IPS-20b (cell line): ENCODE results near the gene ELF4.

Experiments used
- H3K27ac ChIP-seq: one replicate; pipeline ENCODE4 v1.5.1; 2013; ENCODE audit warnings: low read length
- H3K27me3 ChIP-seq: 2 replicates; pipeline ENCODE4 v1.6.1; 2013; ENCODE audit warnings: mild to moderate bottlenecking, low read length, inconsistent platforms; ENCODE audit not compliant: insufficient read depth
- H3K36me3 ChIP-seq: 2 replicates; pipeline ENCODE4 v1.6.1; 2013; ENCODE audit warnings: low read depth, mild to moderate bottlenecking, inconsistent platforms, low read length, moderate library complexity; ENCODE audit not compliant: insufficient read depth
- H3K4me1 ChIP-seq: 2 replicates; pipeline ENCODE4 v1.6.1; 2013; ENCODE audit warnings: mild to moderate bottlenecking, control low read depth, inconsistent platforms, low read length, moderate library complexity; ENCODE audit not compliant: insufficient read depth
- H3K4me3 ChIP-seq: 2 replicates; pipeline ENCODE4 v1.5.1; 2013; ENCODE audit warnings: mild to moderate bottlenecking, low read length, inconsistent platforms
- H3K9ac ChIP-seq: 2 replicates; pipeline ENCODE4 v1.6.1; 2013; ENCODE audit warnings: low read depth, mild to moderate bottlenecking, inconsistent platforms, low read length, moderate library complexity
- H3K9me3 ChIP-seq: 2 replicates; pipeline ENCODE4 v1.6.1; 2013; ENCODE audit warnings: mild to moderate bottlenecking, low read depth, low read length, inconsistent platforms; ENCODE audit not compliant: insufficient read depth

ELF4 gene

GRCh38 chrX:130111220-130112154 lies 1.2 kb upstream of the ELF4 start:
- Histone ChIP-seq H3K9me3 (no peaks in the 10 kb centered on the region), H3K9ac (no peak overlapping the region), H3K36me3 (no peaks in the 10 kb centered on the region), H3K27me3 (peaks cover 40% of the 10 kb centered on the region), H3K4me1 (no peaks in the 10 kb centered on the region), H3K27ac (no peak overlapping the region), H3K4me3 (peak overlapping the region; percentile 55; the same call in 1 of the 2 replicates)

GRCh38 chrX:130109429-130110378 lies 593 bp downstream of the ELF4 start:
- peak overlapping the region; percentile 40; the same call in 1 of the 2 replicates for H3K4me3 ChIP-seq
- no peak overlapping the region for H3K9ac ChIP-seq
- no peaks in the 10 kb centered on the region for H3K4me1 ChIP-seq
- peaks cover 40% of the 10 kb centered on the region for H3K27me3 ChIP-seq
- H3K36me3 ChIP-seq, result no peaks in the 10 kb centered on the region
- no peak overlapping the region for H3K27ac ChIP-seq
- H3K9me3 ChIP-seq, result no peaks in the 10 kb centered on the region

- Histone ChIP-seq H3K36me3 (no peaks in the 10 kb centered on the region), H3K4me1 (no peaks in the 10 kb centered on the region), H3K4me3 (no peak overlapping the region; the same call in 1 of the 2 replicates), H3K9ac (no peak overlapping the region), H3K9me3 (no peaks in the 10 kb centered on the region), H3K27ac (no peak overlapping the region), H3K27me3 (peaks cover 40% of the 10 kb centered on the region)
These were observed 1.5 kb downstream of the ELF4 start for GRCh38 chrX:130108647-130109428.

GRCh38 chrX:130106071-130106470 lies 4.2 kb downstream of the ELF4 start:
- H3K9ac ChIP-seq, result no peak overlapping the region

GRCh38 chrX:130105244-130105643 lies 5.1 kb downstream of the ELF4 start:
- Histone ChIP-seq H3K27ac (no peak overlapping the region), H3K4me1 (no peaks in the 10 kb centered on the region), H3K27me3 (peaks cover 23% of the 10 kb centered on the region), H3K9ac (no peak overlapping the region), H3K4me3 (no peak overlapping the region), H3K9me3 (no peaks in the 10 kb centered on the region), H3K36me3 (no peaks in the 10 kb centered on the region)

More at GRCh38 chrX:130106071-130106470, 4.2 kb downstream of the ELF4 start:
- no peak overlapping the region for H3K27ac ChIP-seq
- H3K4me1 ChIP-seq, result no peaks in the 10 kb centered on the region
- H3K27me3 ChIP-seq, result peaks cover 25% of the 10 kb centered on the region
- H3K36me3 ChIP-seq, result no peaks in the 10 kb centered on the region
- no peaks in the 10 kb centered on the region for H3K9me3 ChIP-seq
- no peak overlapping the region for H3K4me3 ChIP-seq

- Histone ChIP-seq H3K9me3 (no peaks in the 10 kb centered on the region), H3K36me3 (no peaks in the 10 kb centered on the region), H3K27ac (no peak overlapping the region), H3K4me1 (no peaks in the 10 kb centered on the region), H3K27me3 (peaks cover 6% of the 10 kb centered on the region), H3K4me3 (no peak overlapping the region), H3K9ac (no peak overlapping the region)
These were observed 6.7 kb downstream of the ELF4 start for GRCh38 chrX:130103605-130104004.

GRCh38 chrX:130100180-130100579 lies 10.1 kb downstream of the ELF4 start:
- no peaks in the 10 kb centered on the region for H3K27me3 ChIP-seq
- H3K9me3 ChIP-seq, result no peaks in the 10 kb centered on the region
- H3K4me3 ChIP-seq, result no peak overlapping the region
- H3K4me1 ChIP-seq, result no peaks in the 10 kb centered on the region; the same call in 1 of the 2 replicates
- H3K27ac ChIP-seq, result no peak overlapping the region
- H3K36me3 ChIP-seq, result no peaks in the 10 kb centered on the region
- no peak overlapping the region for H3K9ac ChIP-seq

- no peak overlapping the region for H3K4me3 ChIP-seq
- no peaks in the 10 kb centered on the region for H3K9me3 ChIP-seq
- H3K27me3 ChIP-seq, result no peaks in the 10 kb centered on the region
- no peaks in the 10 kb centered on the region; the same call in 1 of the 2 replicates for H3K4me1 ChIP-seq
- H3K36me3 ChIP-seq, result no peaks in the 10 kb centered on the region
- H3K27ac ChIP-seq, result no peak overlapping the region
- no peak overlapping the region for H3K9ac ChIP-seq
These were observed 12.1 kb downstream of the ELF4 start for GRCh38 chrX:130098210-130098552.

- Histone ChIP-seq H3K4me1 (no peaks in the 10 kb centered on the region; the same call in 1 of the 2 replicates), H3K27ac (no peak overlapping the region)
These were observed 12.6 kb downstream of the ELF4 start for GRCh38 chrX:130097507-130098209.

GRCh38 chrX:130095249-130096030 lies 14.9 kb downstream of the ELF4 start:
- Histone ChIP-seq H3K36me3 (no peaks in the 10 kb centered on the region), H3K4me3 (no peak overlapping the region), H3K9ac (no peak overlapping the region), H3K27ac (no peak overlapping the region), H3K27me3 (no peaks in the 10 kb centered on the region), H3K4me1 (no peaks in the 10 kb centered on the region; the same call in 1 of the 2 replicates), H3K9me3 (no peaks in the 10 kb centered on the region)

More at GRCh38 chrX:130097507-130098209, 12.6 kb downstream of the ELF4 start:
- Histone ChIP-seq H3K4me3 (no peak overlapping the region), H3K27me3 (no peaks in the 10 kb centered on the region), H3K9ac (no peak overlapping the region), H3K36me3 (no peaks in the 10 kb centered on the region), H3K9me3 (no peaks in the 10 kb centered on the region)
